Stimulated activated CD8-positive, alpha-beta memory T cell treated with anti-CD3 and anti-CD28 coated beads, Interleukin-12 subunit alpha, Interleukin-12 subunit beta, amount 100 ng/mL, for 24 hours (primary cell): Measurements from ENCODE around the gene ALDH3B2.
"Not testable (repeated sequence)": the region's sequence is repeated elsewhere in the genome, so short reads cannot be mapped to it uniquely, and the experiment has no call there.

Experiments
- DNase-seq: peaks from one replicate; pipeline ENCODE4 v3.0.0-alpha.2; 2020; ENCODE audit errors: extremely low read depth

Gene ALDH3B2

DNA sequence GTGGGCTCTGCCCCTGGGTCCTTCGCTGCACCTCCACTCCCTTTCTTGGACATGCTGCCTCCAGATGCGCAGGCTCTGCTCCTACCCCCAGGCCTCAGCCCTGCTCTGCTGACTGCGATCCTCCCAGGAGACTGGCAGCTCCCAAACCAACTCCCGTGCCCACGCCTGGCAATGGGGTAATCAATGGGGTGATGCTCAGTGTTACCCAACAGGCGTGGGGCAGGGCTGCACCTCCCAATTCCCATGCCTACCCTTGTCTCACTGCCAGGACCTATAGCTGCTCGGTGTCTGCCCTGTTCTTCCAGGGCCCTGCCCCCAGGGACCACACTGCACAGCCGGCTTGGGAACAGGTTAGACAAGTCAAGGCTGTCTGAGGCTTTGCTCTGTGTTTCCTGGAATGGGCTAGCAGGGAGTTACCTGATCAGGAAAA lies at the start of gene ALDH3B2:
Gene ALDH3B2 (minus strand): TSS at position 182 of the 430 bp plus-strand sequence. CDS start 7,688 bp downstream, outside the sequence.
- no peak for DNase-seq

GRCh38 chr11:67723036-67723435 lies 48.6 kb upstream of the ALDH3B2 start:
- DNase-seq, result not testable (repeated sequence)

DNA sequence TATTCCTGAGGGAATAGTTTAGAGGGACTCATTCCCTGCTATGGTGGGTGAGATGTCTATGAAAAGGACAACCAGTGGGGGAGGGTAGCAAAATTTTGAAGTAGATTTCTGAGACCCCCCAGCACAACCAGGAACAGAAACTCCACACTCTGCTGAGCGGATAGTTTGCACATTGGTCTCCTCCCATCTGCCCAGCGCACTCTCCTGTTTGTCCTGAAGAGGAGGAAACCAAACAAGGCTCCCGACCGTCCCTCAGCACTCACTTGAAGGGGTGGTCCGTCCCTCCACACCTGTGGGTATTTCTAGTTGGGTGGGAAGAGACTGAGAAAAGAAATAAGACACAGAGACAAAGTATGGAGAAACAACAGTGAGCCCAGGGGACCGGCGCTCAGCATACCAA lies 41.8 kb upstream of the ALDH3B2 start:
- not testable (repeated sequence) for DNase-seq

DNA sequence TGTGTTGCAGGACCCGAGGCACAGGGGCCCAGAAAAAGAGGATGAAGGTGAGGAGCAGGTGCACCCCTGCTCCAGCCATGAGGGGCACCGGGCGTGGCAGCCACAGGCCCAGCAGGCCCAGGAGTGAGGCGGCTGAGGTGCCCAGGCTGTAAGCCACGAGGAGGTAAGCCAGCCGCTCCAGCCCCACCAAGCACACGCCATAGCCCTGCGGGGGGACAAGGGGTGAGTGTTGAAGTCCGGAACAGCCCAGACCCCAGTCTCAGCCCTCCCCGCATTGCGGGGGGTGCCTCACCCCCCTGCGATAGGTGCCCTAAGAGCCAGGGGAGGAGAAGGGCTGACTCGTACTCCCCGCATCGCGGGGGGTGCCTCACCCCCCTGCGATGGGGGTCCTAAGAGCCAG lies 41.4 kb upstream of the ALDH3B2 start:
- not testable (repeated sequence) for DNase-seq

- peak; percentile 11 for DNase-seq
Measured at GRCh38 chr11:67713892-67714509, 39.6 kb upstream of the ALDH3B2 start.

GRCh38 chr11:67711676-67712075 lies 37.3 kb upstream of the ALDH3B2 start:
- DNase-seq, result not testable (repeated sequence)

- not testable (repeated sequence) for DNase-seq
Measured at GRCh38 chr11:67711212-67711611, 36.8 kb upstream of the ALDH3B2 start.

- not testable (repeated sequence) for DNase-seq
Measured at GRCh38 chr11:67709806-67710205, 35.4 kb upstream of the ALDH3B2 start.

- no peak for DNase-seq
Measured at GRCh38 chr11:67705264-67705663, 30.8 kb upstream of the ALDH3B2 start.

GRCh38 chr11:67704524-67704923 lies 30.1 kb upstream of the ALDH3B2 start:
- DNase-seq, result no peak

DNA sequence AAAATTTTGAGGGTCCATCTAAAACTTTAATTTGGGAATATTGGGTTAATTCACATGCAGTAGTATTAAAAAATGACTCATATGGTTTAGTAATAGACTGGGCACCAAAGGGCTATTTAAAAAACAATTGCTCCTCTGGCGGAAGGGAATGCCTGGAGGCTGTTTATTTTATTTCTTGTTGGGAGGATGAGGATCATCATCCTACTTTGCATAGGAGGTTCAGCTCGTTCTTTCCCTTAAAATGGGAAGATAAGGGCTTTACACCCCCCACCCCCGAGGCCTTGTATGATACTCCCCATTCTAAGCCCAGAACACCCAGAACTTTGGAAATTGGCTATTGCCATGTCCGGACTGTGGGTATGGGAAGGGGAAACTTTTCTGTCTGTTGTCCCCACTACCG lies 29.3 kb upstream of the ALDH3B2 start:
- DNase-seq, result not testable (repeated sequence)

- no peak for DNase-seq
Measured at GRCh38 chr11:67700548-67701262, 26.3 kb upstream of the ALDH3B2 start.

GRCh38 chr11:67700141-67700540 lies 25.7 kb upstream of the ALDH3B2 start:
- no peak for DNase-seq

DNA sequence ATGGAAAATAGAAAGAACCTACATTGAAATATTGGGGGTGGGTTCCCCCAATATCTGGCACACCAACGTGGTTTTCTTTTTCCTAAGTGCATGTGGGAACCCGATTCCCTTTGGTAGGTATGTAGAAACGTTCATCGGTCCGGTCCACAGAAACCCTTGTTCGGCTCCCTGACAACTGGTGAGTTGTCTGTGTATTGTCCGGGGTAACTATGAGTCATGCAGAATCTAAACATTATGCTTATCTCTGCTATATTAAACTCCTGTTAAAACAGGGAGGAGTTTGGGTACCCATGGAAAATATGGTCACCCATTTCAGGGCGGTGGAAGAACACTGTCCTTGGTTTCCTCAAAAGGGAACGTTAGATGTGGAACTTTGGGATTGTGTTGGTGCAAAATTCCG lies 25.1 kb upstream of the ALDH3B2 start:
- no peak for DNase-seq

DNA sequence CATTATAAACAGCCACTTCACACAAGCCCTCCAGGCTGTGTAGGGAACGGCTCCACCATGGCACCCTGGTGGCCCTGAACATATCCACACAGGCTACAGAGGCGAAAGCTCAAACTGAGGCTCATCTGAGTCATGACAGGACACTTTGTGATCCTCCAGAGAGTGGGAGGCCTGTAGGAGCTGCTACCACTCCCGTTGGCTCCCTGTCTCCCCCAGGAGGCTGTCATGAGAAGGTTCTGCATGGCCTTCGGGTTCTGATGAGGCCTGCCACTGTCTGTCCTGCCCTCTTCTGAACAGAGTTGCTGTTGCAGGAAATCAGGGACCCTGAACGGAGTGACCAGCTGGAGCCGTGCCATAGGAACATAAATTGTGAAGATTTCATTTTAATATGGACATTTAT lies 23.8 kb upstream of the ALDH3B2 start:
- no peak for DNase-seq

DNA sequence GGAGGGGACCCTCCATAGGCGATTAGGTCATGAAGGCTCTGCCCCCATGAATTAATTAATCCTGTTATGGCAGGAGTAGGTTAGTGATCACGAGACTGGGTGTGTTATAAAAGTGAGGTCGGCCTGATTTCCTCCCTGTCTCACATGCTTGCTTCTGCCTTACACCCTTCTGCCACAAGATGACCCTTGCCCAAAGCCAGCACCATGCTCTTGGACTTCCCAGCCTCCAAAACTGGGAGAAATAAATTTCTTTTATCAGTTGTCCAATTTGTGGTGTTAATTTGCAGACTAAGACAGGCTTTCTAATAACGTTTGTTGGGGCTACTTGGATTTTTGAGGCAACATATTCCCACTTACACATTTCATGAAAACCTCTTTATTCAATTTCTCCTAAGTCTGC lies 23.4 kb upstream of the ALDH3B2 start:
- no peak for DNase-seq

- no peak for DNase-seq
Measured at GRCh38 chr11:67696998-67697397, 22.6 kb upstream of the ALDH3B2 start.

DNA sequence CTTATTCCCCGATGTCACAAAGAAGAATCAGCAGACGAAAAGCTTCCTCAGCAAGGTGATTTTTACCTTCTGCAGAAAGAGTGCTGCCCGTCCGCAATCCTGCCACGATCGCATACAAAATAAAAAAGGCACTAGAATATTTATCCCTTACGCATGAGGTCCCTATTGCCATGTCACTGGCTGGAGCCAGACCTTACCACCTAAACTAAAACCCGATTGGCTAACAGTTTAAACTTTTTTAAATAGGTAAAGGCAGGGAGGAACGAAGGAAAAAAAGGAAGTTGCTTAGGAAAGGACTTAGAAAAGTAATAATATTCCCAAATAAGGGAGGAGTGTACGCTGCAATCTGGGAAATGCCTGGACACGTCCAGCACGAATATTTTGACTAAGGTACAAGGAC lies 21.2 kb upstream of the ALDH3B2 start:
- no peak for DNase-seq

GRCh38 chr11:67694875-67695555 lies 20.6 kb upstream of the ALDH3B2 start:
- DNase-seq, result no peak

GRCh38 chr11:67691149-67691548 lies 16.7 kb upstream of the ALDH3B2 start:
- no peak for DNase-seq

GRCh38 chr11:67689178-67689577 lies 14.8 kb upstream of the ALDH3B2 start:
- no peak for DNase-seq

DNA sequence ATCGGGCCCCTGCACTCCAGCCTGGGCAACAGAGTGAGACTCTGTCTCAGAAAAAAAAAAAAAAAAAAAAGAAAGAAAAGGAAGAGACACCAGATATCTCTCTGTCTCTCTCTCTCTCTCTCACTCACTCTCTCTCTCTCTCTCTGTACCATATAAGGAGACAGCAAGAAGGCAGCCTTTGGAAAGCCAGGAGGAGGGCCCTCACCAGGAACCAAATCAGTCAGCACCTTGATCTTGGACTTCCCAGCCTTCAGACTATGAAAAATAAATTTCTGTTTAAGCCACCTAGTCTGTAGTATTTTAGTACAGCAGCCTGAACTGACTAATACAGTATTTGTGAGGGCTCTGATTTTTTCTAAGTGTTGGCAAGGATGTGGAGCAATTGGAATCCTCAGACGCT lies 13.6 kb upstream of the ALDH3B2 start:
- no peak for DNase-seq
